ENCODE measurements around the gene NACC2. TPM values are rescaled to one million over a fixed set of nuclear protein-coding genes. Genes with fewer than 3 reads are reported as not detected.

Gene NACC2
- polyA plus RNA-seq, 1 of the 3 experiments (the other 2 are of a cell fraction) = 22.1 TPM

DNA sequence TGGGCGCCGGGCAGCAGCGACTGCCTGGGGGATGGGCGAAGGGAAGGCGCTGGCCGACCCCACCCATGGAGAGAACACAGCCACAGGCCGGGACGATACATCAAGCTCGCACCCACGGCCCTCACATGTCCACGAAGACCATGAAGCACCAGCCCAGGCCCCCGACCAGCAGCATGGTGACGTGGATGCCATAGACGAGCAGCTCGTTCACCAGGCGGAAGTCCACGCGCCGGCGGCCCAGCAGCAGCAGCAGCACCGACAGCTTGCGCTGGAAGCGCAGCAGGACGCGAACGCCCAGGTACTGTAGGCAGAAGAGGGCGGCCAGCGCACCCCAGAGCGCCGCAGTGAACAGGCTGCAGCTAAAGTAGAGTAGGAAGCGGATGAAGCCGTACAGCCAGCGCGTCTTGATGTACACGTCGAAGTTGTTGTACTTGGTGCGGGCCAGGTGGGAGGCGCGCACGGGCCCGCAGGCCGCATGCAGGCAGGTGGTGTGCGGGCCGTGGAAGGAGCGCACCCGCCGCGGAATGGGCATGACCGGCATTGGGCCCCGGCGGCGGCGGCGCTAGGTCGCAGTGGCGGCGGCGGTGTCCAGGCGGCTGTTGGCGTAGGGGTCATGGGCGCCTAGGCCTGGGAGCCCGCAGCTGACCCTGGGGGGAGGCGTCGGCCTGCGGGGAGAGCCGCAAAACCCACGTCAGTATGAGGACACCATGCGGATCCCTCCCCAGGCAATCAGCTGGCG, 21.4 kb upstream of the NACC2 start (continued):
- TF ChIP-seq, protein P1, sequence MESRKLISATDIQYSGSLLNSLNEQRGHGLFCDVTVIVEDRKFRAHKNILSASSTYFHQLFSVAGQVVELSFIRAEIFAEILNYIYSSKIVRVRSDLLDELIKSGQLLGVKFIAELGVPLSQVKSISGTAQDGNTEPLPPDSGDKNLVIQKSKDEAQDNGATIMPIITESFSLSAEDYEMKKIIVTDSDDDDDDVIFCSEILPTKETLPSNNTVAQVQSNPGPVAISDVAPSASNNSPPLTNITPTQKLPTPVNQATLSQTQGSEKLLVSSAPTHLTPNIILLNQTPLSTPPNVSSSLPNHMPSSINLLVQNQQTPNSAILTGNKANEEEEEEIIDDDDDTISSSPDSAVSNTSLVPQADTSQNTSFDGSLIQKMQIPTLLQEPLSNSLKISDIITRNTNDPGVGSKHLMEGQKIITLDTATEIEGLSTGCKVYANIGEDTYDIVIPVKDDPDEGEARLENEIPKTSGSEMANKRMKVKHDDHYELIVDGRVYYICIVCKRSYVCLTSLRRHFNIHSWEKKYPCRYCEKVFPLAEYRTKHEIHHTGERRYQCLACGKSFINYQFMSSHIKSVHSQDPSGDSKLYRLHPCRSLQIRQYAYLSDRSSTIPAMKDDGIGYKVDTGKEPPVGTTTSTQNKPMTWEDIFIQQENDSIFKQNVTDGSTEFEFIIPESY (IDR thresholded peaks at IDR 0.05; ENCODE audit: borderline replicate concordance, low read depth) = no peak
- TF ChIP-seq, protein P2, sequence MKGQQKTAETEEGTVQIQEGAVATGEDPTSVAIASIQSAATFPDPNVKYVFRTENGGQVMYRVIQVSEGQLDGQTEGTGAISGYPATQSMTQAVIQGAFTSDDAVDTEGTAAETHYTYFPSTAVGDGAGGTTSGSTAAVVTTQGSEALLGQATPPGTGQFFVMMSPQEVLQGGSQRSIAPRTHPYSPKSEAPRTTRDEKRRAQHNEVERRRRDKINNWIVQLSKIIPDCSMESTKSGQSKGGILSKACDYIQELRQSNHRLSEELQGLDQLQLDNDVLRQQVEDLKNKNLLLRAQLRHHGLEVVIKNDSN (IDR thresholded peaks at IDR 0.05; ENCODE audit: borderline replicate concordance, low read depth) = no peak
- TF ChIP-seq SMC3 (IDR thresholded peaks at IDR 0.05; ENCODE audit: low read depth, low read length) (no peak), YY1 (IDR thresholded peaks at IDR 0.05; ENCODE audit: low read depth) (no peak), ELF1 (IDR thresholded peaks at IDR 0.05) (no peak), TAF1 (IDR thresholded peaks at IDR 0.05; ENCODE audit: borderline replicate concordance, low read depth, low read length) (no peak), RFX5 (IDR thresholded peaks at IDR 0.05; ENCODE audit: low read length) (no peak), RXRA (IDR thresholded peaks at IDR 0.05; ENCODE audit: borderline replicate concordance, low read depth) (no peak), EZH2phosphoT487 (IDR thresholded peaks at IDR 0.05; ENCODE audit: borderline replicate concordance, low read depth) (no peak), SIN3A (IDR thresholded peaks at IDR 0.05; ENCODE audit: borderline replicate concordance, low read depth, low read length) (no peak), NFIC (IDR thresholded peaks at IDR 0.05; ENCODE audit: borderline replicate concordance) (no peak)
- TF ChIP-seq, protein P3, sequence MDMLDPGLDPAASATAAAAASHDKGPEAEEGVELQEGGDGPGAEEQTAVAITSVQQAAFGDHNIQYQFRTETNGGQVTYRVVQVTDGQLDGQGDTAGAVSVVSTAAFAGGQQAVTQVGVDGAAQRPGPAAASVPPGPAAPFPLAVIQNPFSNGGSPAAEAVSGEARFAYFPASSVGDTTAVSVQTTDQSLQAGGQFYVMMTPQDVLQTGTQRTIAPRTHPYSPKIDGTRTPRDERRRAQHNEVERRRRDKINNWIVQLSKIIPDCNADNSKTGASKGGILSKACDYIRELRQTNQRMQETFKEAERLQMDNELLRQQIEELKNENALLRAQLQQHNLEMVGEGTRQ (IDR thresholded peaks at IDR 0.05; ENCODE audit: borderline replicate concordance, low read depth, low read length) = no peak

DNA sequence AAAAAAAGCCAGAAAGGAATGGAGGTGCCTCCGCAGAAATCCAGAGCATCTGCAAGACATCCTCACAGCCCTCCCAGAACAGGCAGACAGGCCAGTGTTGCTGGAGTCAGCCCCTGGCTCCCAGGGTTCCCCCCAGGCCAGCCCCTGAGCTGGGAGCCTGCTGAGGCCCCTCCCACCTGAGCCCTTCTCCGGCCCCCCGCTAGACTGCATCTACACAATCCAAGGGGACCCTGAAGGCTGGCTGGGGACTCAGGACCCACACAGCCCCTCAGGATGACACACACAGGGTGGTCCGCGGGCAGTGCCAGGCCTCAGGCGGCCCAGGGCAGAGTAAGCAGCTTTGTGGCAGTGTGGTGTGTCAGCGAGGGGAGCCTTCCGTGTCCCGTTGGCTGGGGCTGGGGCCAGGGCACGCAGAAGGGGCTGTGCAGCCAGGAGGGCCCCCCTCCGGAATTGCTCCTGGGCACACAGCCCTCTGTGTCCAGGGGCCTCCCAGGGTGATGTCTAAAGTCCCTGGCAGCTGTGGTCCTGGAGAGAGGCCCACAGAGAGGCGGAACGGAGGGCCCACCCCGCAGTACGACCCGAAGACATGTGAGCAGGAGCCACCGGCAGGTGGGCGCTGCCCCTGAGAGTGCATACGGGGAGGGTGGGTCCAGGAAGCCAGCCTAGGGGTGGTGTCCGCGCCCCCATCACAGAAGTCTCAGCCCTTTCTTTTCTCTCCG, 20.7 kb upstream of the NACC2 start:
- H3K27ac ChIP-seq (ENCODE audit: low read depth in 2 of 2, low read length in 1 of 2) = no peak overlapping the region
- no peak overlapping the region for H3K4me3 ChIP-seq (ENCODE audit: low read depth in 2 of 2, low read length in 1 of 2)
- H3K27me3 ChIP-seq (ENCODE audit: insufficient read depth) = no peaks in the 10 kb centered on the region
- H3F3A ChIP-seq (replicated peaks; ENCODE audit: insufficient read depth) = peaks cover 7% of the 10 kb centered on the region
- H3K9ac ChIP-seq = no peak overlapping the region
- no peaks in the 10 kb centered on the region for H3K9me3 ChIP-seq
- 97% methylated on average over 15 of the region's 22 CpGs for WGBS (ENCODE audit: low lambda C conversion rate)
- peaks cover 3 to 21% of the 10 kb centered on the region in 2 experiments; a peak in 1 of 4 replicates for H3K4me1 ChIP-seq (ENCODE audit: control insufficient read depth in 1 of 2, insufficient read depth in 2 of 2, low read depth in 1 of 2, low read length in 1 of 2)
- no peaks in the 10 kb centered on the region for H4K20me1 ChIP-seq (ENCODE audit: insufficient read depth)
- H3K79me2 ChIP-seq (ENCODE audit: insufficient read depth) = peaks cover 42% of the 10 kb centered on the region
- H2AFZ ChIP-seq (ENCODE audit: low read depth) = no peak overlapping the region
- ChIA-PET POLR2A (no interaction called here), CTCF (no interaction called here)
- no peak for DNase-seq
- H3K9me2 ChIP-seq = no peaks in the 10 kb centered on the region
- peaks cover 0 to 23% of the 10 kb centered on the region in 2 experiments for H3K36me3 ChIP-seq (replicated peaks in 1 of 2; ENCODE audit: control insufficient read depth in 1 of 2, insufficient read depth in 2 of 2, low read length in 1 of 2)
- H3K4me2 ChIP-seq = no peak overlapping the region
- TF ChIP-seq, protein P4, sequence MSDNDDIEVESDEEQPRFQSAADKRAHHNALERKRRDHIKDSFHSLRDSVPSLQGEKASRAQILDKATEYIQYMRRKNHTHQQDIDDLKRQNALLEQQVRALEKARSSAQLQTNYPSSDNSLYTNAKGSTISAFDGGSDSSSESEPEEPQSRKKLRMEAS (IDR thresholded peaks at IDR 0.05; ENCODE audit: low read depth) = no peak
- TF ChIP-seq TEAD4 (IDR thresholded peaks at IDR 0.05; ENCODE audit: borderline replicate concordance, insufficient read depth) (no peak), GABPA (IDR thresholded peaks at IDR 0.05; ENCODE audit: low read depth) (no peak)
